Stimulated activated CD4-positive, alpha-beta T cell treated with anti-CD3 and anti-CD28 coated beads, Interleukin-4, amount 100 ng/mL, for 24 hours (primary cell): Measurements from ENCODE around the gene EIF3M.
"Not testable (repeated sequence)": the region's sequence is repeated elsewhere in the genome, so short reads cannot be mapped to it uniquely, and the experiment has no call there.

Experiments
- DNase-seq: peaks from one replicate; pipeline ENCODE4 v3.0.0-alpha.2; 2020

Gene EIF3M

DNA sequence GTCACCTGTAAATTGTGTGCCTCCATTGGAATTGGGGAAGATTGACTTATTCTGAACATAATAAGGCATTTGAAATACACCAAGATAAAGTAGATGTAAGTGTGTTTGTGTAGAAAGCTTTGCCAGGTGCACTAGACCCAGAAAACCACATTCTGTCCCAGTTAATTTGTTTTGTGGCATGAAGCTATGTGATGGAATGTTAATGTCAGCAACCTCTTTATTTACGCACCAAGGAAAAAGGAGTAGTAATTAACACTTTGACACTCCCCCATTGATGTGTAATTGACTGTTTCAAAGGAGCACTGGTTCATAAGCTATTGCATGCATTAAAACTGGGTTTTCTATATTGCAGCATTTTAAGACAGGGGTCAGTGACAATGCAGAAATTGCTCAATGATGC lies 14.3 kb downstream of the EIF3M start:
- no peak for DNase-seq

DNA sequence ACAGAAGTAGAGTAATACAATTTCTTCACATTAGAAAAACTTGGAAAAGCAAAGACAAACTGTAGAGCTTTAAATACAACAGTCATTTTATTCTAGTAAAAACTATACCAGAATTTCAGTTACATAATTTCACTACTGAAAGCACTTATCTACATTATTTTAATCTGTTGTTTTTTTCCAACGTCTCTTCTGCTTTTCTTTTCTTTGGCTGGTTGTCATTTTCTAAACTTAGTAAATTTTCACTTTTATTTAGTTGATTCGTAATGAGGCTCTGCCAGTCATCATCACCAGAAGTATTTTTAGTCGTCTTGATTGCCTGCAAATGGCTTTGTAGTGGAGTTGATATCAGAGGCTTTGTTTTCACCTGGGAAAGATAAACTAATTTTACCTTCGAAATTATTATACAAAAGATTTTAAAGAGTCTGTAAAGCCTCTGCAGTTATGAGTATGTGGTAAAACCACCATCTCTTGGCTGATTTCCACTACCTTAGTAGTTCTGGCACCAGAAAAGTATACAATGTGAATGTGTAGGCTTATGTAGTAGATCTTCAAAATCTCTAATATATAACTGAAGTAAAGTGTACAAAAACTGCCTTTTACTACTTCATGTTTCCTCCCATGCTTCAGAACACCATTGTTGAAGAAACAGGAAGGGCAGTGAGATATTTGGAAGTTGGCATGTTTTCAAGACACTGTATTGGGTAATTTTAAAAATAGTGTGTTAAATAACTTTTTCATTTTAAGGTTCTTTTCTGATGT lies 19.2 kb downstream of the EIF3M start:
- no peak for DNase-seq

DNA sequence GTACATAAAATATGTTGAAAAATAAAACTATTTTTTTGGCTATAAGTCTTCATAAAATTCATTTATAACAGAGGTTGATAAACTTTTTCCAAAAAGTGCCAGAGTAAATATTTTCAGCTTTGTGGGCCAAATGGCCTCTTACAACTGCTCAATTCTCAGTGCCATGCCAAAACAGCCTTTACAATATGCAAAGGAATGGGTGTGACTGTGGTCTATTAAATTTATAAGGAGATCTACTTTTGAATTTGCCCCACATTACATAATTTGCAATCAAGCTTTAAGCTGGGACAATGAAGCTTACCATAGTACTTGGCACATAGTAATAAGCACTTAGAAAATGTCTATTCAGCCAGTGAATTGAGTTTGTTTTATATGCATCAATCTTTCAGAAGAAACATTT lies 22.6 kb downstream of the EIF3M start:
- no peak for DNase-seq

- DNase-seq = not testable (repeated sequence)
Measured at GRCh38 chr11:32608826-32609225, 25.2 kb downstream of the EIF3M start.

GRCh38 chr11:32610797-32611352 lies 27.2 kb downstream of the EIF3M start:
- DNase-seq = no peak

- no peak for DNase-seq
Measured at GRCh38 chr11:32613500-32614151, 30.0 kb downstream of the EIF3M start.

DNA sequence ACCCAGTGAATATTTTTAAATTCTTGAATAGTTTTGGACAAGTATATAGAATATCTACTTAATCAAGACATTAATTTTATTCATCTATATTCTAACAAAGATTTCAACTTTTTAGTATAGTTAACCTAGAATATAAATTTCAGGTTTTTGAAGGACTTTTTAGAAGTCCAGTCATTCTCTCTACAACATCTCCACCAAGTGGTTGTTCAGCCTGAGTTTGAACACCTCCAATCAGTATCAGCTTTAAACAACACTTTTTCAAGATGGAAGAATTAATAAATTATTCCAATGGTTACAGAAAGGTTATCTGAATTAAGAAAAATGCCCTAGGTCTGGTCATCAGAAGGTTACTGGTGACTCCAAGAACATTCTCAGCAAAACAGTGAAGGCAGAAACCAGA lies 31.8 kb downstream of the EIF3M start:
- no peak for DNase-seq

- no peak for DNase-seq
Measured at GRCh38 chr11:32616903-32617302, 33.3 kb downstream of the EIF3M start.

- no peak for DNase-seq
Measured at GRCh38 chr11:32630844-32631243, 47.2 kb downstream of the EIF3M start.

- DNase-seq = no peak
Measured at GRCh38 chr11:32635819-32636218, 52.2 kb downstream of the EIF3M start.

DNA sequence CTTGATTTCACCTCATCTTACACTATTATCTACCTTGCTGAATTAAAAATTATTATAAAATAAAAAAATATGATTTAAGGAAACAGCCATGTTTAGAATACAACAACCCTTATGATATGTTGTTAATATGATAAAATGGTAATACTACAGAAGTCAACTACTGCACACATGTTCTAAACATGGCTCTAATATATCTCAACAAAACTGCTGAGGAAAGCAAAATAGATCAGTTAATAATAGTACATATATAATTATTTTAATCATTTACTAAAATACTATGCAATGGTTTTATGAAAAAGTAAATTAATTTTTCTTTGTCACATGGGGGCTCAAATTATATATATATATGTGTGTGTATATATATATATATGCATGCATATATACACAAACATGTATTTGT lies 57.7 kb downstream of the EIF3M start:
- DNase-seq = no peak

DNA sequence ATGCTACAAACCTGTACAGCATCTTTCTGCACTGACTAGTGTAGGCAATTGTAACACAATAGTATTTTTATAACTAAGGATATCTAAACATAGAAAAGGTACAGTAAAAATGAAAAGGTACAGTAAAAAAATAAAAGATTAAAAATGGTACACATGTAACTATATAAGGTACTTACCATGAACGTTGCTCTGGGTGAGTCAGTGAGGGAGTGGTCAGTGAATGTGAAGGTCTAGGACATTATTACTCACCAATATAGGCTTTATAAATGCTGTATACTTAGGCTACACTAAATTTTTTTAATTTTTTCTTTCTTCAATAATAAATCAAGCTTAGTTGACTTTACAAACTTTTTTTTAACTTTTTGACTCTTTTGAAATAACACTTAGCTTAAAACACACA lies 59.9 kb downstream of the EIF3M start:
- no peak for DNase-seq
